ENCODE measurements around the gene TCFL5. TPM values are rescaled to one million over a fixed set of nuclear protein-coding genes. Genes with fewer than 3 reads are reported as not detected.

TCFL5 gene
- total RNA-seq, 1 experiment from 2014 or later, result 23.8 TPM

- no peak for DNase-seq (ENCODE audit: low read depth, low spot score)
- BruUV-seq (replicated peaks), result no TSS peak
- H3K27me3 ChIP-seq (ENCODE audit: control insufficient read depth, insufficient read depth, low read length), result no peaks in the 10 kb centered on the region
- H3K9me3 ChIP-seq (ENCODE audit: control insufficient read depth, insufficient read depth, low read depth, low read length), result no peaks in the 10 kb centered on the region
- no peak overlapping the region for H3K4me3 ChIP-seq (ENCODE audit: low read depth in 2 of 2, low read length in 2 of 2)
- CTCF ChIA-PET, result no interaction called here
- in situ Hi-C loops (cut with HindIII; ENCODE audit: low pct_unique_long_range_greater_than_20kb, low sequenced_read_pairs) (no loop called here), intact Hi-C loops (cut with micrococcal nuclease; ENCODE audit: unreplicated experiment) (no loop called here)
- H3K36me3 ChIP-seq (ENCODE audit: control insufficient read depth, insufficient read depth, low read length), result peaks cover 24% of the 10 kb centered on the region
- POLR2A ChIA-PET, result no interaction called here
- no peak overlapping the region; the same call in 1 of the 2 replicates for H3K27ac ChIP-seq (ENCODE audit: low read length)
- TF ChIP-seq POLR2AphosphoS5 (IDR thresholded peaks at IDR 0.05; ENCODE audit: low read depth, low read length) (no peak), TCF7L2 (IDR thresholded peaks at IDR 0.05; ENCODE audit: low read depth, low read length) (no peak), REST (IDR thresholded peaks at IDR 0.05; ENCODE audit: insufficient read depth in 1 of 2, low read depth in 2 of 2, low read length in 1 of 2) (no peak), CTCF (IDR thresholded peaks at IDR 0.05) (no peak), SIN3A (IDR thresholded peaks at IDR 0.05; ENCODE audit: borderline replicate concordance, insufficient read depth, low read depth, low read length) (no peak)
- no peak for ATAC-seq
- peaks cover 23% of the 10 kb centered on the region for H3K4me1 ChIP-seq (ENCODE audit: control insufficient read depth, insufficient read depth, low read length)
These were observed 48.7 kb upstream of the TCFL5 start for GRCh38 chr20:62910217-62910766.

DNA sequence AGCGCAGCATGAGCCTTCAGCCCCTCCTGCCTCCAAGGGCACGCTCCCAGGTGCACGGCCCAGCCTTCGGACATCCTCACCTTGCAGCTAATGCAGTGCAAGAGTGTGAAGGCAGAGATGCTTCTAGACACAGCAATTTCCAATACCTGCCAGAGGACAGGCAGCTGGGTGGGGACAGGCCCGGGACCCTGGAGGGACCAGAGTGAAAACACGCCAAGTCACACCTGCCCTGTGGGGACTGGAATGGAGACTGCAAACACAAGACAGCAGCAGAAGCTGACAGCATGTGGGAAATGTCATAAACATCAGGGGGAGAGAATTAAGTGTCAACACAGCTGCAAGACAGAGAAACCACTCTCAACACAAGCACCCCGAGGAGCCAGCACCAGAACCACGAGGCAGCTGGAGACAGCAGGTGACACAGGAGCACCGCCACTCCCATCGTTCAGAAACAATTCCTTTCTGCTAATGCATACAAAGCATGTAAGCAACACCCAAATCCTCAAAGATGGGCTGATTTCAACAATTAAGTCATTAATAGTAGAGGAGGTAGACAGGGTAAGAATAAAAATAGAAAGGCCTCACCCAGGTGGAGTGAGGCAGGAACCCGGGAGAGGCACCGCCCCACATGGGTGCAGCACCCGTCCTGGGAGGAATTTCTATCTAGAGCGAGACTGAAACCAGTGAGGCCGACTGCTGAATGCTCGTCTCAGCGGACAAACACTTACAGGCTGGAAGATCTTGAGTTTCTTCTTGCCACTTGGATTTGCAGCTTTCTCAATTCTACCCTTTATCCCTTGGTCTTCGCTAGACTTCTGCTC, 47.6 kb upstream of the TCFL5 start:
- intact Hi-C loops (cut with micrococcal nuclease; ENCODE audit: unreplicated experiment) (no loop called here), in situ Hi-C loops (cut with HindIII; ENCODE audit: low pct_unique_long_range_greater_than_20kb, low sequenced_read_pairs) (no loop called here)
- no peaks in the 10 kb centered on the region for H3K27me3 ChIP-seq (ENCODE audit: control insufficient read depth, insufficient read depth, low read length)
- TF ChIP-seq POLR2AphosphoS5 (IDR thresholded peaks at IDR 0.05; ENCODE audit: low read depth, low read length) (no peak), SIN3A (IDR thresholded peaks at IDR 0.05; ENCODE audit: borderline replicate concordance, insufficient read depth, low read depth, low read length) (no peak), REST (IDR thresholded peaks at IDR 0.05; ENCODE audit: insufficient read depth in 1 of 2, low read depth in 2 of 2, low read length in 1 of 2) (no peak), CTCF (IDR thresholded peaks at IDR 0.05) (no peak), TCF7L2 (IDR thresholded peaks at IDR 0.05; ENCODE audit: low read depth, low read length) (no peak)
- H3K9me3 ChIP-seq (ENCODE audit: control insufficient read depth, insufficient read depth, low read depth, low read length), result no peaks in the 10 kb centered on the region
- peaks cover 12% of the 10 kb centered on the region for H3K4me1 ChIP-seq (ENCODE audit: control insufficient read depth, insufficient read depth, low read length)
- no TSS peak for BruUV-seq (replicated peaks)
- DNase-seq (ENCODE audit: low read depth, low spot score) (no peak), ATAC-seq (no peak)
- POLR2A ChIA-PET, result no interaction called here
- CTCF ChIA-PET, result no interaction called here
- peaks cover 31% of the 10 kb centered on the region for H3K36me3 ChIP-seq (ENCODE audit: control insufficient read depth, insufficient read depth, low read length)
- no peak overlapping the region for H3K4me3 ChIP-seq (ENCODE audit: low read depth in 2 of 2, low read length in 2 of 2)
- no peak overlapping the region for H3K27ac ChIP-seq (ENCODE audit: low read length)
